Measurements from ENCODE around the gene TRABD2B.

TRABD2B gene

GRCh38 chr1:47890779-47891178 is 106.4 kb downstream of the TRABD2B start:
- TF ChIP-seq NFIC (IDR thresholded peaks at IDR 0.05) (no peak), RAD21 (IDR thresholded peaks at IDR 0.05; ENCODE audit: low read depth) (no peak)

GRCh38 chr1:47888294-47888629 is 108.9 kb downstream of the TRABD2B start:
- TF ChIP-seq CEBPB (IDR thresholded peaks at IDR 0.05) (no peak), MAX (IDR thresholded peaks at IDR 0.05) (no peak), CREB1 (IDR thresholded peaks at IDR 0.05; ENCODE audit: low read depth) (no peak)

DNA sequence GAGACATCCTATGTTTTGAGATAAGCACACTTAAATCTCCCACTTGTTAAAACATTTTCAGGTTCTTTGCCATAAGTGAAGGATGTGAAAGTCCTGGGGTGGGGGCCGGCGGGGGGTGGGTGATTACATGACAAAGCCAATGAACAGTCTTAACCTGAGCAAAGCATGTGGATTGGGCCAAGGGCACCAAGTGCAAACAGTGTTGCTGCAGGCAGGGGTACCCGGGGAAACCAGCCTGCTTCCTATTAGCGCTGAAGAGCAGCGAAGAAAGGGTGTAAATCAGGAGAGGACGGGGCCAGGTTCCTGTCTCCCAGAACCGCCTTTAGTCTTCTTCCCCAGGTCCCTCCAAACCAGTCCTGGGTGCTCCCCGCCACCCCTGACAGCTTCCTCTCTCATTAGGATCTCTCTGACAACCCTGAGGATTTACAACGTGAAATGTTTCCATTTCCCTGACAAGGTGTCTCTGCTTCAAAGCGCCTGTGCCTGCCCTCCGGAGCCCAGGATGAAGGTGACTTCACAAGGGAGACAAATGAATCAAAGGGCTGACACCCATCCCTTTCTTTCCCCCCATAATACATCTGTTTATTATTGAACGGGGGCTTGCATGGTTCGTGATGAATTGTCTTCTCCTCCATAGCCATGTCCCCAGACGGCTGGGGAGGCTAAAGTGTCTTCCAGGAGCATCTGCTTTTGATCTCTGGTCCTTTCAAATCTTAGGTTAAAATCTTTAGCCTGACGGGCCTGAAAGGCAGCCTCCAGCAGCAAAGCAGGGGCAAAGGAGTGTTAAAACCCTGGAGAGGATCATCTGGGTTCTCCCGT is 109.5 kb downstream of the TRABD2B start:
- no peak for TF ChIP-seq CREB1 (IDR thresholded peaks at IDR 0.05; ENCODE audit: low read depth)
- TF ChIP-seq TAF1 (IDR thresholded peaks at IDR 0.05; ENCODE audit: low read depth), result no peak
- TF ChIP-seq EP300 (IDR thresholded peaks at IDR 0.05; ENCODE audit: borderline replicate concordance), result no peak
- TF ChIP-seq NFIC (IDR thresholded peaks at IDR 0.05), result no peak
- no peak for TF ChIP-seq REST (IDR thresholded peaks at IDR 0.05; ENCODE audit: low read depth)
- TF ChIP-seq RAD21 (IDR thresholded peaks at IDR 0.05; ENCODE audit: low read depth), result no peak
- no peak for TF ChIP-seq YY1 (IDR thresholded peaks at IDR 0.05; ENCODE audit: low read depth)
- TF ChIP-seq ZBTB7A (IDR thresholded peaks at IDR 0.05; ENCODE audit: low read depth), result no peak
- TF ChIP-seq TEAD4 (IDR thresholded peaks at IDR 0.05), result no peak
- TF ChIP-seq FOXM1 (IDR thresholded peaks at IDR 0.05; ENCODE audit: borderline replicate concordance, low read depth), result no peak
- TF ChIP-seq EGR1 (IDR thresholded peaks at IDR 0.05), result no peak
- no peak for TF ChIP-seq CEBPB (IDR thresholded peaks at IDR 0.05)
- no peak for TF ChIP-seq MAX (IDR thresholded peaks at IDR 0.05)
- TF ChIP-seq, protein P1, sequence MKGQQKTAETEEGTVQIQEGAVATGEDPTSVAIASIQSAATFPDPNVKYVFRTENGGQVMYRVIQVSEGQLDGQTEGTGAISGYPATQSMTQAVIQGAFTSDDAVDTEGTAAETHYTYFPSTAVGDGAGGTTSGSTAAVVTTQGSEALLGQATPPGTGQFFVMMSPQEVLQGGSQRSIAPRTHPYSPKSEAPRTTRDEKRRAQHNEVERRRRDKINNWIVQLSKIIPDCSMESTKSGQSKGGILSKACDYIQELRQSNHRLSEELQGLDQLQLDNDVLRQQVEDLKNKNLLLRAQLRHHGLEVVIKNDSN (IDR thresholded peaks at IDR 0.05), result no peak
- TF ChIP-seq TCF12 (IDR thresholded peaks at IDR 0.05; ENCODE audit: low read depth), result no peak

- TF ChIP-seq MAX (IDR thresholded peaks at IDR 0.05), result no peak
- TF ChIP-seq EP300 (IDR thresholded peaks at IDR 0.05; ENCODE audit: borderline replicate concordance), result no peak
- TF ChIP-seq, protein P1 (IDR thresholded peaks at IDR 0.05), result no peak
- TF ChIP-seq CREB1 (IDR thresholded peaks at IDR 0.05; ENCODE audit: low read depth), result no peak
Observed at GRCh38 chr1:47887060-47887459, 110.1 kb downstream of the TRABD2B start.

GRCh38 chr1:47886141-47886540 is 111.0 kb downstream of the TRABD2B start:
- no peak for TF ChIP-seq EGR1 (IDR thresholded peaks at IDR 0.05)
- no peak for TF ChIP-seq CREB1 (IDR thresholded peaks at IDR 0.05; ENCODE audit: low read depth)
- TF ChIP-seq TAF1 (IDR thresholded peaks at IDR 0.05; ENCODE audit: low read depth), result no peak
- no peak for TF ChIP-seq TCF12 (IDR thresholded peaks at IDR 0.05; ENCODE audit: low read depth)
- TF ChIP-seq REST (IDR thresholded peaks at IDR 0.05; ENCODE audit: low read depth), result no peak
- no peak for TF ChIP-seq MAX (IDR thresholded peaks at IDR 0.05)
- no peak for TF ChIP-seq EP300 (IDR thresholded peaks at IDR 0.05; ENCODE audit: borderline replicate concordance)
- TF ChIP-seq ZBTB7A (IDR thresholded peaks at IDR 0.05; ENCODE audit: low read depth), result no peak
- TF ChIP-seq RAD21 (IDR thresholded peaks at IDR 0.05; ENCODE audit: low read depth), result no peak
- no peak for TF ChIP-seq FOXM1 (IDR thresholded peaks at IDR 0.05; ENCODE audit: borderline replicate concordance, low read depth)
- TF ChIP-seq YY1 (IDR thresholded peaks at IDR 0.05; ENCODE audit: low read depth), result no peak
- TF ChIP-seq NFIC (IDR thresholded peaks at IDR 0.05), result no peak
